Hepatocyte (in vitro differentiated cells): ENCODE measurements around the gene NPDC1. TPM values are rescaled to one million over a fixed set of nuclear protein-coding genes. Genes with fewer than 3 reads are reported as not detected.
A peak's percentile ranks its signal among the peaks of the same experiment; 100 is the strongest.

Source experiments
- DNase-seq: peaks from one replicate; pipeline ENCODE4 v3.0.0-alpha.2; 2016; ENCODE audit warnings: low spot score
- H2AFZ ChIP-seq: fragments of 200-600 bp; sonication (generic); 2 replicates; pipeline ENCODE4 v1.6.0; 2016; ENCODE audit warnings: antibody characterized with exemption, mild to moderate bottlenecking
- H3K27ac ChIP-seq: fragments of 200-600 bp; sonication (generic); 2 replicates; pipeline ENCODE4 v1.5.1; 2016; ENCODE audit warnings: mild to moderate bottlenecking
- H3K27me3 ChIP-seq: fragments of 200-600 bp; sonication (generic); 2 replicates; pipeline ENCODE4 v1.6.1; 2016
- H3K36me3 ChIP-seq: fragments of 200-600 bp; sonication (generic); replicated peaks from 2 replicates; pipeline ENCODE4 v1.5.1; 2016; ENCODE audit warnings: low read depth; ENCODE audit not compliant: insufficient read depth
- H3K4me1 ChIP-seq: fragments of 200-600 bp; sonication (generic); 2 replicates; pipeline ENCODE4 v1.5.1; 2016; ENCODE audit warnings: mild to moderate bottlenecking, moderate library complexity; ENCODE audit not compliant: insufficient read depth
- H3K4me2 ChIP-seq: fragments of 200-600 bp; sonication (generic); 2 replicates; pipeline ENCODE4 v1.6.0; 2016
- H3K4me3 ChIP-seq: fragments of 200-600 bp; sonication (generic); 2 replicates; pipeline ENCODE4 v1.5.1; 2016; ENCODE audit warnings: mild to moderate bottlenecking
- H3K79me2 ChIP-seq: fragments of 200-600 bp; sonication (generic); 2 replicates; pipeline ENCODE4 v1.6.0; 2017; ENCODE audit warnings: mild to moderate bottlenecking
- H3K9me2 ChIP-seq: fragments of 200-600 bp; sonication (generic); replicated peaks from 2 replicates; pipeline ENCODE4 v1.6.0; 2017; ENCODE audit warnings: mild to moderate bottlenecking; ENCODE audit not compliant: insufficient read depth
- H3K9me3 ChIP-seq: fragments of 200-600 bp; sonication (generic); 2 replicates; pipeline ENCODE4 v1.5.1; 2016; ENCODE audit warnings: low read depth, mild to moderate bottlenecking
- H4K20me1 ChIP-seq: fragments of 200-600 bp; sonication (generic); 2 replicates; pipeline ENCODE4 v1.6.0; 2016; ENCODE audit warnings: mild to moderate bottlenecking; ENCODE audit not compliant: insufficient read depth, poor library complexity, severe bottlenecking
- CTCF ChIP-seq: fragments of 200-600 bp; sonication (generic); IDR thresholded peaks from 2 replicates; pipeline ENCODE4 v1.5.1; 2016; ENCODE audit warnings: antibody characterized with exemption, mild to moderate bottlenecking; ENCODE audit not compliant: poor library complexity
- EZH2 ChIP-seq: fragments of 200-600 bp; sonication (generic); IDR thresholded peaks from 2 replicates; pipeline ENCODE4 v1.6.1; 2016; ENCODE audit warnings: antibody characterized with exemption, mild to moderate bottlenecking, borderline replicate concordance
- EZH2phosphoT487 ChIP-seq: fragments of 200-600 bp; sonication (generic); IDR thresholded peaks from one replicate; pipeline ENCODE4 v1.6.1; 2018; ENCODE audit warnings: antibody characterized with exemption, mild to moderate bottlenecking, low read depth, moderate library complexity; ENCODE audit not compliant: unreplicated experiment, severe bottlenecking
- WGBS: methylation state at CpG from one replicate; pipeline ENCODE4 v1.1.6; 2016; ENCODE audit warnings: low lambda C conversion rate; ENCODE audit errors: missing lambda C conversion rate; 5-methylcytosine and 5-hydroxymethylcytosine counted together
- polyA plus RNA-seq: library from polyadenylated mRNA; unstranded; fragments of >200 nt; fragmentation: Nextera tagmentation; extraction: Ambion mirVana; gene quantifications from 2 replicates; pipeline ENCODE4 v1.2.1, GENCODE V29; 2016
- total RNA-seq: library from RNA; depleted of rRNA; stranded (reverse); fragments of >200 nt; gene quantifications from 2 replicates; pipeline ENCODE4 v1.2.3, GENCODE V29; 2014

NPDC1 gene
- total and polyA plus RNA-seq, 2 experiments from 2014 or later = 12.7 to 72.7 TPM

GRCh38 chr9:137058521-137059234 lies 12.7 kb upstream of the NPDC1 start:
- Histone ChIP-seq H3K4me1 (peaks cover 38% of the 10 kb centered on the region), H3K27ac (no peak overlapping the region), H3K9me2 (no peaks in the 10 kb centered on the region), H4K20me1 (no peaks in the 10 kb centered on the region), H3K4me3 (no peak overlapping the region), H2AFZ (no peak overlapping the region), H3K27me3 (no peaks in the 10 kb centered on the region), H3K79me2 (no peaks in the 10 kb centered on the region), H3K36me3 (no peaks in the 10 kb centered on the region), H3K9me3 (no peaks in the 10 kb centered on the region), H3K4me2 (no peak overlapping the region)
- WGBS = 83% methylated on average over 9 of the region's 9 CpGs
- no peak for TF ChIP-seq EZH2phosphoT487
- no peak for TF ChIP-seq EZH2
- TF ChIP-seq CTCF = no peak
- no peak for DNase-seq

- no peak for DNase-seq
- Histone ChIP-seq H3K27ac (peak overlapping the region; percentile 37), H3K4me2 (no peak overlapping the region), H2AFZ (no peak overlapping the region), H3K4me1 (peaks cover 46% of the 10 kb centered on the region), H3K9me3 (no peaks in the 10 kb centered on the region), H3K36me3 (no peaks in the 10 kb centered on the region), H3K9me2 (no peaks in the 10 kb centered on the region), H3K79me2 (no peaks in the 10 kb centered on the region), H3K4me3 (no peak overlapping the region), H4K20me1 (no peaks in the 10 kb centered on the region), H3K27me3 (peaks cover 9% of the 10 kb centered on the region)
- no peak for TF ChIP-seq EZH2phosphoT487
- TF ChIP-seq CTCF = no peak
- no peak for TF ChIP-seq EZH2
- 75% methylated on average over 15 of the region's 16 CpGs for WGBS
These were observed 11.6 kb upstream of the NPDC1 start for GRCh38 chr9:137057545-137057944.

- Histone ChIP-seq H3K4me2 (no peak overlapping the region), H3K9me2 (no peaks in the 10 kb centered on the region), H3K36me3 (no peaks in the 10 kb centered on the region), H3K27me3 (peaks cover 16% of the 10 kb centered on the region), H4K20me1 (no peaks in the 10 kb centered on the region), H3K4me1 (peaks cover 46% of the 10 kb centered on the region), H3K4me3 (no peak overlapping the region), H2AFZ (no peak overlapping the region), H3K27ac (peak overlapping the region; percentile 37), H3K79me2 (no peaks in the 10 kb centered on the region), H3K9me3 (no peaks in the 10 kb centered on the region)
- TF ChIP-seq EZH2 = no peak
- no peak for TF ChIP-seq EZH2phosphoT487
- no peak for TF ChIP-seq CTCF
- no peak for DNase-seq
- 81% methylated on average over 17 of the region's 17 CpGs for WGBS
These were observed 10.9 kb upstream of the NPDC1 start for GRCh38 chr9:137056739-137057415.
